GM18867 (cell line): ENCODE data around the gene N4BP2L1.
"Not testable (repeated sequence)": the region's sequence is repeated elsewhere in the genome, so short reads cannot be mapped to it uniquely, and the experiment has no call there.

Experiments used
- ATAC-seq: cut with Tn5 transposase; IDR thresholded peaks from one replicate; pipeline ENCODE4 v1.9.1; 2021; ENCODE audit warnings: mild to moderate bottlenecking, moderate library complexity; ENCODE audit not compliant: unreplicated experiment

Gene N4BP2L1

DNA sequence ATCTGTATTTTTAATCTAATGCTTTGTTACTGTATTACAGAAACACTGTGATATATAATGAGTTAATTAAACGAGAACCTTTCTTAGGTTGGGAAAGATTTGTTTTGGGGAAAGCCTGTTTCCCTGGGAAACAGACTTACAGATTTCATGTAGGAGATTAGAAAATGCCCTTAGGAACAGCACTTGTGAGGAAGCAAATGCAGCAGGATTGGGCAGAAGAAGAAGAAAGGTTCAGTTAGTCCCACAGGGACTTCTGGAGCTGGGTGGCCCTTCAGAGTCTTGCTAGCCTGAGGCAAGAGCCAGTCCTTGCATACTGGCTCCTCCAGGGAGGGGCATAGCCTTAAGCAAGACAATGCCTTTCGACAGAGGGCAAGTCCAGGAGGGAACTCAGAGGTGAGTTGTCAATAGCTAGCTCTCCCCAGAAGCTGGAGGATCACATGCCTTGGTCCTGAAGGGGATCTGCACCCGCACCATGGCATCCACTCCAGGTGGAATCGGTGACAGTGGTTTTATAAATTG is 36.8 kb downstream of the N4BP2L1 start:
- no peak for ATAC-seq

DNA sequence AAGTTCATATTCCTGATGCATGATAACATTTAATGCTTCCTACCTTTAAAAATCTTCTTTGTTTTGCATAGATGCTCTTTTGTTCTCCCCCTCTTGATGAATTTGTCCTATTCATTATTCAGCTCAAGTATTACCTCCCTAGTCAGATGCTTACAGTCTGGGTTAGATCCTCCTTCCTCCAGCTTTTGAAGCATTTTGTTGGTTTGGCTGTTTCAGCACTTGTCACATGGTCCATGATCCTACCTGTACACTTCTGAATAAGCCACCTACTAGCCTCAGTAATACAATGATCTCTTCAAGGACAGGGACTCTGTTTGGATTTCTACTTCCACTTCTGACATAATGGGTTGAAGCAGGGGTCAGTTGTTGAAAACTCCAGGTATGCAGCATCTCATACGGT is 37.4 kb downstream of the N4BP2L1 start:
- ATAC-seq, result no peak

DNA sequence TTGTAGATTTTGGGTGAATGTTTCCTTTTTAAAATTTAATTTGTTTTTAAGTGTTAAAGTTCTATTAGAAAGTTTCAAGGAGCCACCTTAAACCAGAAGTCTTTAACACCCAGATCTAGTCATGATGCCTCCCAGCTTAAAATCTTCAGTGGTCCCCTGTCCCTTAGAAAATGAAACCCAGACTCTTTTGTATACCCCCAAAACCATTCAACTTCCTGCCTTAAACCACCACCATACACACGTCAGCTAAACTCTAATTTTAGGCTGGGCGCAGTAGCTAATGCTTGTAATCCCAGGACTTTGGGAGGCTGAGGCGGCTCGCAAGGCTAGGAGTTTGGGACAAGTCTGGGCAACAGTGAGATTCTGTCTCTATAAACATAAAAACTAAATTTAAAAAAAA is 37.9 kb downstream of the N4BP2L1 start:
- no peak for ATAC-seq

DNA sequence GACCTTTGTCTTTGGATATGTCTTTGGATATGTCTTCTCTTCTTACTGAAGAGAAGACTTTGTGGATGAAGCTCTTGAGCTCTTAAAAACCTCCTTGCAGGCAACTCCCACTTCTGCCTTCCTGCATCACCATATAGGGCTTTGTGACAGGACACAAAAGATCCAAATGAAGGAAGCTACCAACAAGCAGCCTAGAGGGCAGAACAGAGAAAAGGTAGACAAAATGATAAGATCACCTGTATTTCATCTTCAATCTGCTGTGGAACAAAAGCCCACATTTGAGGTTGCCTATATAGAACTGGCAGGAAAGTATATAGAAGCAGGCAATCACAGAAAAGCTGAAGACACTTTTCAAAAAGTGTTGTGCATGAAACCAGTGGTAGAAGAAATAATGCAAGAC is 42.5 kb downstream of the N4BP2L1 start:
- no peak for ATAC-seq

DNA sequence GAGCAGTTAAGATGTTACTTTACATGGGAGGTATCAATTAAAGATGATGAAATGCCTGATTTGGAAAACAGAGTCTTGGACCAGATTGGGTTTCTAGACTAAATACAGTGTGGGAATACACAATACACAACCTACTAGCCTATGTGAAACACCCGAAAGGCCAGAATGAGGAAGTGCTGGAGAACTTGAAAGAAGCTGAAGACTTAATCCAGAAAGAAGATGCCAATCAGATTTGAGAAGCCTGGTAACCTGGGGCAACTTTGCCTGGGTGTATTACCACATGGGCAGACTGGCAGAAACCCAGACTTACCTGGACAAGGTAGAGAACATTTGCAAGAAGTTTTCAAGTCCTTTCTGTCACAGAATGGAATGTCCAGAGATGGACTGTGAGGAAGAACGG is 43.2 kb downstream of the N4BP2L1 start:
- ATAC-seq, result no peak

DNA sequence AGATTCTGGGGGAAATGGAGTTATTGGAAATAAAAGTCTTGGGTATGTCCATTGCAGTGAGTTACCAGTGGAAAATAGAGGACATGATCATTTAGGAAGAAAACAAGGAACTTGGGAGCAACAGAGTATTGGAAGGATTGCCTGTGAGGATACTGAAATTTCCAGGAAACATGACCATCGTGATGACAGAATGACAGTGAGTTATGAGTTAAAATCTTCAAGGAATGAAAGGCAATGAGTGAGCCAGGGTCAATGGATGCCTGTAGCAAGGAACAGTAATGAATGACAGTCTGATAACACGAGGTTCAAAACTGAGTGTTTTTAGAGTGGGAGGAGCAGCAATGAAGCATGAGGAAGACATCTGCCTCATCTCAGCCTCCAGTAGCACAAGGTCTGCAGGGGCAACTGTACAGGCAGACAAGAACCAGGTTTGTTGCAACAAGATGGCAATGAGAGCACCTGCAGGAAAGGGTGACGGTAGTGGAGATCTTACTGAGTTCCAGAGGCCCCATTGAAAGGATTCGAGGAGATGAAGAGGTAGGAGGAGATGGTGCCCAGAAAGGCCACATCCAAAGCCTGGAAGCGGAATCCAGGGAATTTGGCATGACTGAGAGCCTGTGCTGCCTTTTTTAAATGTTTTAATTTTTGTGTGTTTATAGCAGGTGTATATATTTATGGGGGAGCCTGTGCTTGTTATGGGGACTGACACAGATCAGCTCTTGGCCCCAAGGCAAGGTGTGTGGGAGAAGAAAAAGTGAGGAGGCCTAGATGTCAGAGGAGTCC is 43.9 kb downstream of the N4BP2L1 start:
- no peak for ATAC-seq

DNA sequence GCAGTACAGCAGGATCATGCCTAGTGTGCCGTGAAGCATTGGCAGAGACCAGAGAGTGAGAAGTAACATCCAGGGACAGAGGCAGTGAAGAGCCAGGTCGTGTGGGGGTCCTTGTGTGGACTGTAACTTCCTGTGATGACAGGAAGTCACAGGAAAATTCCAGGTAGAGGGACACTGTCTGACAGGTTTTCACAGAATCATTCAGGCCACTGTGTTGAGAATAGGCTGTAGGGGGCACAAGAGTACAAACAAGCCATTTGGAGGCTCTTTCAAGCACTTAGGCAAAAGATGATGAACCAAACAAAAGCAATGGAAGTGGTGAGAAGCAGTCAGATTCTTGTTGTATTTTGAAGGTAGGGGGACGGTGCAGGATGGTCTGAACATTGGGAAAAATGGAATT is 46.4 kb downstream of the N4BP2L1 start:
- no peak for ATAC-seq

DNA sequence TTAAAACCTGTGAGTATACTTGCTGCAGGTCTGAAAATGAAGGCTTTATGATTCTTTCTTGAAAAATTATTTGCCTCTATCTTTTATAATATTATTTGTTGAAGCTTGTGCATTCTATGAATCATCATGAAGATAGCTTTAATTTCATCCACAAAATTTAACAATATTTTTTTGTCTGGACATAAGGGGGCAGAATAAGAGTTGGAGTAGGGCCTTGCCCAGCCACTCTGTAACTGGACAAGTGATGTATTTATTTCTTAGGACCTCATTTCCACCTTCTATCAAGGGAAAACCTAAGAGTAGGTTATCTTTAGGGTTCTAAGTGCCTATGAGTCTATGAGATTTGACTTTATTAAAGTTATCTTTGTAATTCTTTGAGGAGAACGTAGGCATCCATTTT is 49.9 kb downstream of the N4BP2L1 start:
- ATAC-seq, result no peak

DNA sequence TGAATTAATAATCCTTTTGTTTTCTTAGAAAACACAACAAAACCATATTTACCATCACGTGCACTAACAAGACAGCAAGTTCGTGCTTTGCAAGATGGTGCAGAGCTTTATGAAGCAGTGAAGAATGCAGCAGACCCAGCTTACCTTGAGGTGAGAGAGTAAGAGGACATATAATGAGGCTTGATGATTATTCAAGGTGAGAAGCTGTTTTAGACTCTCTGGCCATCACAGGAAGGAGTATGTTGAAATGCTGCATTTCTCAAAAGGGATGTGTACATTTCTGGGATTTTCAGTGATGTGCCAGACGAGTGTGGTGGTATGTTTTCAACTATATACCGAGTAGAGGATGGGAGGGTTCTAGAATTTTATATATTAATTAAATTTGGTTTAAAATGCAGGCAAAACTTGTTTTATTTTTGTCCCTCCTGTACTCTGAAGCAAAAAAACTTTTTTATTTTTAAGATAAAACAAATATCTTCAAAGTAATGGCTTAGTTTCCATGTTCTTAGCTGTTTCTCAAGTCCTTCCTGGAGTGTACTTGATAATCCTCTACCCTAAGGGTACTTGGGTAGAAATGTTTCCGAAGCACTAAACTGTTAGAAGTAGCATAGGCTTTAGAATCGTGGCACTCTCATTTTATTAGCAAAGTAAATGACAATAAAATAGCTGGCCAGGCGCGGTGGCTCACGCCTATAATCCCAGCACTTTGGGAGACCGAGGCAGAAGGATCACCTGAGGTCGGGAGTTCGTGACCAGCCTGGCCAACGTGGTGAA is 51.1 kb downstream of the N4BP2L1 start:
- ATAC-seq, result no peak

DNA sequence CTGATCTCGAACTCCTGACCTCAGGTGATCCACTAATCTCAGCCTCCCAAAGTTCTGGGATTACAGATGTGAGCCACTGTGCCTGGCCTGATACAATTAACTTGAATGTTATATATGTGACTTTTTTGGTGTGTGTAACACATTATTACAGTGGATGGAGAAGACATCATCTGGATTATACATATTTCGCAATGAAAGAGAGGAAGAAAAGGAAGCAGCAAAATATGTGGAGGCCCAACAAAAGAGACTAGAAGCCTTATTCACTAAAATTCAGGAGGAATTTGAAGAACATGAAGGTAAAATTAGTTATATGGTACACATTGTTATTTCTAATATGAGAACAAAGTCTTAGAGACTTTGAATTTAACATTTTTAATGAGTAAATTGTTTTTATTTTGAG is 57.1 kb downstream of the N4BP2L1 start:
- ATAC-seq, result no peak

DNA sequence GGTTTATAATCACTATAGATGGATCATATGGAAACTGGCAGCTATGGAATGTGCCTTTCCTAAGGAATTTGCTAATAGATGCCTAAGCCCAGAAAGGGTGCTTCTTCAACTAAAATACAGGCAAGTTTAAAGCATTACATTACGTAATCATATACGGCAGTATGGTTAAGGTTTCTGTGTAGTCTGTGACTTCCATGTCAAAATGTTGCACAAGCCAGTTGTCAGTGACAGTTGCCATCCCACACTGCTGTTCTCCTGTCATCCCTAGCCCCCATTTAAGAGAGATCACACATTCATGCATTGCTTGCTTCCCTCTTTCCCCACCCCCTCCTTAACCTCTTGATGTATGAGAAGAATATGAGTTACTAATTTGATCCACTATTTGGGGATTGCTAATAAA is 65.4 kb downstream of the N4BP2L1 start:
- ATAC-seq, result no peak

DNA sequence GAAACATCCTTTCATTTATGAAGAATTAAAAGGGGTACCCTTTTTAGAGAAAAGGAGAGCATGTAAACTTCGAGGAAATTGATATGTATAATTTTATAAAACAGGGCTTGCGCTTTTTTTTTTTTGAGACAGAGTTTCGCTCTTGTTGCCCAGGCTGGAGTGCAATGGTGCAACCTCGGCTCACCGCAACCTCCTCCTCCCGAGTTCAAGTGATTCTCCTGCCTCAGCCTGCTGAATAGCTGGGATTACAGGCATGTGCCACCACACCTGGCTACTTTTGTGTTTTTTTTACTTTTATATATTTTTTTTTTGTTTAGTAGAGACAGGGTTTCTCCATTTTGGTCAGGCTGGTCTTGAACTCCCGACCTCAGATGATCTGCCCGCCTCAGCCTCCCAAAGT is 72.0 kb downstream of the N4BP2L1 start:
- ATAC-seq, result not testable (repeated sequence)

DNA sequence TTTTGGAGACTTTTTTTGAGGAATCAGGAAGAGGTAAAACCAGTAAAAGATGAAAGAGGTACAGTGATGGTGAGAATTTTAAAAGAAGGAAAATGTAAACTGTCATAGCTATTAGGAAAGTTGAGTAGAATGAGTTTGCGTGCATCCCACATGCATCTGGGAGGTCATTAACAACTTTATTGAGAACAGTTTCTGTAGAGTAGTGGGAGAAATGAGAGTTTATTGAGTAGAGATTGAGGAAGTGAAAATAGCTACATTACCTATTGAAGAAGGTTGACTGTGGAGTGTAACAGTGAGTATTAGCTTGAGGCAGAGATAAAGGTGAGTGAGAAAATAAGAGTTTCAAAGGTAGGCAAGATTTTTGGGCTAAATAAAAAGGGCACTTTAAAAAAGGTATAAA is 73.9 kb downstream of the N4BP2L1 start:
- no peak for ATAC-seq

DNA sequence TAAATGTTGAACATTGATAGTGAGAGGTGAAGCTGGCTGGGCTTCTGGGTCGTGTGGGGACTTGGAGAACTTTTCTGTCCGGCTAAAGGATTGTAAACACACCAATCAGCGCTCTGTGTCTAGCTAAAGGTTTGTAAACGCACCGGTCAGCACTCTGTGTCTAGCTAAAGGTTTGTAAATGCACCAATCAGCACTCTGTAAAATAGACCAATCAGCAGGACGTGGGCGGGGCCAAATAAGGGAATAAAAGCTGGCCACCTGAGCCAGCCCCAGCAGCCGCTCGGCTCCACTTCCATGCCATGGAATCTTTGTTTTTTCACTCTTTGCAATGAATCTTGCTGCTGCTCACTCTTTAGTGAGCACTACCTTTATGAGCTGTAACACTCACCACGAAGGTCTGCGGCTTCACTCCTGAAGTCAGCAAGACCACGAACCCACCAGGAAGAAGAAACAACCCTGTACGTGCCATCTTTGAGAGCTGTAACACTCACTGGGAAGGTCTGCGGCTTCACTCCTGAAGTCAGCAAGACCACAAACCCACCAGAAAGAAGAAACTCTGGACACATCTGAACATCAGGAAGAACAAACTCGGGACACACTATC is 77.0 kb downstream of the N4BP2L1 start:
- ATAC-seq, result not testable (repeated sequence)
